Spinal cord (tissue), 10 donors: ENCODE measurements around the gene CYB561D1. TPM values are rescaled to one million over a fixed set of nuclear protein-coding genes. Genes with fewer than 3 reads are reported as not detected.
"Not testable (repeated sequence)": the region's sequence is repeated elsewhere in the genome, so short reads cannot be mapped to it uniquely, and the experiment has no call there.

Experiments used
- DNase-seq, 6 donors: peaks; one replicate each; pipeline versions ENCODE4 v3.0.0 to v3.0.0-alpha.2; 2013 to 2015; ENCODE audit warnings: low spot score in 6 of 6, low read depth in 4 of 6
- H3K27ac ChIP-seq: one replicate; pipeline ENCODE4 v1.5.1; 2013; ENCODE audit warnings: low read depth, low read length, control low read depth
- H3K27me3 ChIP-seq: one replicate; pipeline ENCODE4 v1.6.1; 2013; ENCODE audit warnings: low read length; ENCODE audit not compliant: control insufficient read depth, insufficient read depth
- H3K36me3 ChIP-seq: one replicate; pipeline ENCODE4 v1.6.1; 2013; ENCODE audit warnings: low read length; ENCODE audit not compliant: control insufficient read depth, insufficient read depth
- H3K4me1 ChIP-seq: one replicate; pipeline ENCODE4 v1.6.1; 2013; ENCODE audit warnings: low read length; ENCODE audit not compliant: control insufficient read depth, insufficient read depth
- H3K4me3 ChIP-seq: one replicate; pipeline ENCODE4 v1.5.1; 2013; ENCODE audit warnings: low read depth, low read length, control low read depth
- H3K9me3 ChIP-seq: one replicate; pipeline ENCODE4 v1.6.1; 2013; ENCODE audit warnings: low read length; ENCODE audit not compliant: control insufficient read depth, insufficient read depth
- WGBS: methylation state at CpG from one replicate; pipeline ENCODE4 v1.1.5; 2013; ENCODE audit warnings: missing lambda C conversion rate; ENCODE audit not compliant: insufficient coverage; 5-methylcytosine and 5-hydroxymethylcytosine counted together
- polyA plus RNA-seq, 2 donors: library from polyadenylated mRNA; unstranded; fragments of 120-200 nt; gene quantifications; one replicate each; pipeline ENCODE4 v1.2.1, GENCODE V29; 2013; ENCODE audit not compliant: insufficient read length in 2 of 2
- total RNA-seq, 2 donors: library from RNA; depleted of rRNA in 1 of 2; stranded (reverse); fragments of 120-200 nt in 1 of 2; fragments of >200 nt in 1 of 2; gene quantifications; one replicate each; pipeline versions ENCODE4 v1.2.3 to v1.2.4, GENCODE V29; 2013 to 2014
- donor health status: healthy.

Gene CYB561D1
- total and polyA plus RNA-seq, 4 donors, result 4.7 to 8.5 (median 6.8) TPM

DNA sequence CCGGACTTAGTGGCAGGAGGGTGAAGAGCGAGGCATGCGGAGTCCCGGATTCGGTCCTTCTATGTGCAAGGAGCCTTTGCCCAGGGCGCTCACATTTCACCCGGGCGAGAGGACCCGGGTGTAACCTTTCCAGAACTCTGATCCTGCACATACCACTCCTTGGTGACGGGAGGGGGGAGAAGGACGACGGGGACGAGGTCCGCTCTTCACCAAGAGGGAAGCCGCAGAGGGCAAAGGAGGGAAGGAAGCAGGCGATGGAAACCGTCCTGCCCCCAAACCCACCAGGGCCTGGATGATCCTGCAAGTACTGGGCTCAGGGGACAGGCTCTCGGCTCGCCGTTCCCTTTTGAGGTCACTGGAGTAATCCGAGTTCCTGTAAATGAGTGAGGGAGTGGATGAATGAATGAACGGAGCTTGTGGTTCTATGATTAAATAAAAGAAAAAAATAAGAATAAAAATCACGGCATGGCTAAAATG lies 26.6 kb upstream of the CYB561D1 start:
- DNase-seq, result no peak
- Histone ChIP-seq H3K27me3 (peaks cover 86% of the 10 kb centered on the region), H3K27ac (no peak overlapping the region), H3K4me1 (peaks cover 17% of the 10 kb centered on the region), H3K9me3 (no peaks in the 10 kb centered on the region), H3K4me3 (no peak overlapping the region), H3K36me3 (no peaks in the 10 kb centered on the region)
- 15% methylated on average over 16 of the region's 23 CpGs for WGBS

DNA sequence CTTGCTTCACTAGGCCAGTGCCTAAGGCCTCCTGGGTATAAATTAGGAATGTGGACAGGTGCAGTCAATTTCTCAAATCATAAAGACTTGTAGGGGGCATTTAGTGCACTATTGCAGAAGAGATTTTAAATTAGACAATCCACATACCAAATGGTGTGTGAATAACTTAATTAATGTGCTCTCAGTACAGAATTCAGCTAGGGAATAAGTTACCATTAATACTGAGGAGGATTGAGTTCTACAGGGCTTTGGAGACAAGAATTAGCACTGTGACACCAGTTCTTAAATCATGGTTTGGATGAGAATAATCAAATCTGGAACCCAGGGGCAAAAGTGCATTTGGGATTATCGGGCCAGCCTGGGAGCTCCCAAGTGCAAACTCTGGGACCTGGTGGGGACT lies 25.8 kb upstream of the CYB561D1 start:
- Histone ChIP-seq H3K36me3 (no peaks in the 10 kb centered on the region), H3K4me3 (no peak overlapping the region), H3K9me3 (no peaks in the 10 kb centered on the region), H3K4me1 (peaks cover 17% of the 10 kb centered on the region), H3K27ac (no peak overlapping the region), H3K27me3 (peaks cover 79% of the 10 kb centered on the region)
- no peak for DNase-seq
- WGBS, result 80% methylated on average over 1 of the region's 1 CpG

DNA sequence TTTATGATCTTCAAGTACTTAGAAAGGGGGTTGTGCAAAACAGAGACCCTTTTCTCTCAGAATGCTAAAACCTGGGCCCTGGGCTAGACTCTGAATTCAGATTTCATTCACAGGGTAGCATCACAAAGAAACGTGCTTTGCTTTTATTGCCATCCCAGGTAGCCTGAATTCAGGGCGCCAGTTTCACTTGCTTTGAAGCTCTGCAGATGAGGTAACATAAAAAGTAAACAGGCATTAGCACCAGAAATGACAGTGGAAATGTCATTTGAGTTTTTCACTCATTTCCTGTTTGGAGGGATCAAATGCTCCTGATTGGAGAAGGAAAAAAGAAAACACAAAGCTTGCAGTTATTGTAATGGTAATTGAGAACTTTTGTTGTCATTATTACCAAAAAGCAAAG lies 25.0 kb upstream of the CYB561D1 start:
- Histone ChIP-seq H3K4me1 (peaks cover 17% of the 10 kb centered on the region), H3K27me3 (peaks cover 73% of the 10 kb centered on the region), H3K4me3 (no peak overlapping the region), H3K9me3 (no peaks in the 10 kb centered on the region), H3K27ac (no peak overlapping the region), H3K36me3 (no peaks in the 10 kb centered on the region)
- DNase-seq, result no peak
- WGBS, result 17% methylated on average over 2 of the region's 2 CpGs

DNA sequence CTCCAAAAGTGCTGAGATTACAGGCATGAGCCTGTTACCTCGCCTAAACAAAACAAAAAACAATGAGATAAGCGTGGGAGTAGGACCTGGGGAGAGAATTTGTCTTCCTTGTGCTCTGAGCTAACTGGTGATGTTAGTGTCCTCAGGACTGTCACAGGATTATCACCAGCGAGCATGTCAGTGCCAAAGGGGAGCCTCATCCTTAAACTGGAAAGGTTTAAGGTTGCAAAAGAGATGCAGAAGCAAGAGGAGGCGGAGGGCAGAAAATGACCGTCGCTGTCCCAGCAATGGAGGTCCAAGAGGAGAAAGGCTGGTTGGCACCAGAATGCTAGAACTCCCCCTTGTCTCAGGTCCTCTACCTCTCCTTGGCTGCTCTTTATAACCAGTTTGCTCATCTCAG lies 23.6 kb upstream of the CYB561D1 start:
- no peak overlapping the region for H3K4me3 ChIP-seq
- 74% methylated on average over 5 of the region's 6 CpGs for WGBS
- H3K4me1 ChIP-seq, result peaks cover 17% of the 10 kb centered on the region
- no peaks in the 10 kb centered on the region for H3K9me3 ChIP-seq
- H3K36me3 ChIP-seq, result no peaks in the 10 kb centered on the region
- H3K27ac ChIP-seq, result no peak overlapping the region
- no peak for DNase-seq
- H3K27me3 ChIP-seq, result peaks cover 62% of the 10 kb centered on the region

DNA sequence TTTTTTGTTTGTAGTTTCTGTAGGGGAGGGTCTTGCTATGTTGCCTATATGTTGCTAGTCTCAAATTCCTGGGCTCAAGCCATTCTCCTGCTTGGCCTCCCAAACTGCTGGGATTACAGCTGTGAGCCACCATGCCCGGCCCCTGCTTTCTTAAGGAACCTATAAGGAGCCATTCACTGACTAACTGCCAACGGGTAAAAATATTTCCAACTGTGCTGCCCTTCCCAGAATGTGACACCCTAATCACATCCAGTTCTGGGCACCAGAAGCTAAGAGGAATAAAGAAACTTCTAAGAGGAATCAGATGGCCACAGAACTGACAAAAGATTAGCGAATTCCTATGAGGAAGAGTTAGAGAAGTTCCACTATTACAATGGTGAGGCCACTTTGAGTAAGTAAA lies 21.1 kb upstream of the CYB561D1 start:
- H3K4me3 ChIP-seq, result no peak overlapping the region
- H3K36me3 ChIP-seq, result no peaks in the 10 kb centered on the region
- no peak for DNase-seq
- peaks cover 49% of the 10 kb centered on the region for H3K27me3 ChIP-seq
- WGBS, result 75% methylated on average over 1 of the region's 3 CpGs
- no peak overlapping the region for H3K27ac ChIP-seq
- no peaks in the 10 kb centered on the region for H3K9me3 ChIP-seq
- no peaks in the 10 kb centered on the region for H3K4me1 ChIP-seq

DNA sequence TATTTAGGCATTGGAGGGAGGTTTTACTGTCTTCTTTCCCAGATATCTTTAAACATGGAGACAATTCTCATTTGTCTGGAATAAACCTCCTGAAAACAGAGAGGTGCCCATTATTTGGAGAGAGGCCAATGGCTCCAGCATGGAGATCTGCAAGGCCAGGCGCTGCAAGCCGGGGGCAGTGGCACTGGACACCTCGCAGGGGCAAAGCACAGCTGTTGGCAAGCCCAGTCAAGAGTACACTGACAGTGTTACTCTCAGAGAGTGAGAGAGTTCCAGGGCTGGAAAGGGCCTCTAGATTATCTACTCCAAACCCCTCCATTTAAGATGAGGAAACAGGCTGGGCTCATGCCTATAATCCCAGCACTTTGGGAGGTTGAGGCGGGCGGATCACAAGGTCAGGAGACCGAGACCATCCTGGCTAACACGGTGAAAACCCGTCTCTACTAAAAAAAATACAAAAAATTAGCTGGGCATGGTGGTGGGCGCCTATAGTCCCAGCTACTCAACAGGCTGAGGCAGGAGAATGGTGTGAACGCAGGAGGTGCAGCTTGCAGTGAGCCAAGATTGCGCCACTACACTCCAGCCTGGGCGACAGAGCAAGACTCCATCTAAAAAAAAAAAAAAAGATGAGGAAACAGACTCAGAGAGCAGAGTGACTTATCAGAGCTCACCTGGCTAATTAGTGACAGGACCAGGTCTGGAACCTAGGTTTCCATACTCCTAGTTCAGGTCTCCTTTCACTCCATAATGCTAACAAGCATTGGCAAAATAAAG lies 20.4 kb upstream of the CYB561D1 start:
- not testable (repeated sequence) for H3K27ac ChIP-seq, DNase-seq, H3K36me3 ChIP-seq, H3K9me3 ChIP-seq, H3K4me3 ChIP-seq, H3K4me1 ChIP-seq
- WGBS, result 89% methylated on average over 5 of the region's 12 CpGs
- H3K27me3 ChIP-seq, result peaks cover 47% of the 10 kb centered on the region

DNA sequence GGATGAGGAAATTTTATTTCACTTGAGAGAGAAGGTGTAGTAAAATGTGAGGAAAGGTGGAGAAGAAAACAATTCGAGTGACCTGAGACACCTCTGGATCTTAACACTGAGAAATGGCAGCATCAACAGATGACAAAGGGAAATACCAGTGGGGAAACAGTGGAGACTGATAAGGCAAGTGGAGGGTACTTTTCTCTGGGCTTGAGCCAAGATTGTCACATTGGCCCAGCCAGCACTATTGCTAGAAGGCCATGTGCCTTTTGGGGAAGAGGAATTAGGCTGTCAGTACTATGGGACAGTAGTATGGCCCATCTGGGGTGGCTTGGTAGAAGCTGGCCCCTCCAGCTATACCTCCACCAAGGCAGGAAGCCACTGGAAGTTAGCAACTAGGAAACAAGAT lies 19.2 kb upstream of the CYB561D1 start:
- DNase-seq, result no peak
- Histone ChIP-seq H3K4me3 (no peak overlapping the region), H3K27me3 (peaks cover 42% of the 10 kb centered on the region), H3K27ac (no peak overlapping the region), H3K36me3 (no peaks in the 10 kb centered on the region), H3K4me1 (no peaks in the 10 kb centered on the region), H3K9me3 (no peaks in the 10 kb centered on the region)
- WGBS, result 93% methylated on average over 1 of the region's 1 CpG

DNA sequence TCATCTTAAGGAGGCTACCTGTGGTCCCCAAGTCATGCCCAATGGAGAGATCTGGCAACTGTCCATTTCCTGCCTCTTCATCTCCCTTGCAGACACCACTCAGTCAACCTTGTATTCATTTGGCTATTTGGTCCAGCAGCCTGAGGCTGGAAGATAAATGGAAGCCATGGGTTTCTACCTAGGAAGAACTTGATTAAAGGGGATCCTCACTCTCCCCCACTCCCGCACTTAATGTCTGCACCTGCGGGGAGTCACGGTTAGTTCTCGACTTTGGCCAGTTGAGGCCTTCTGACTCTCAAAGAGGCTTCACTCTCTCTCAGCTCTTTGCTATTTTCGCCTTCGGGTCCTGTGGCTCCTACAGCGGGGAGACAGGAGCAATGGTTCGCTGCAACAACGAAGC lies 18.6 kb upstream of the CYB561D1 start:
- Histone ChIP-seq H3K4me1 (no peaks in the 10 kb centered on the region), H3K9me3 (no peaks in the 10 kb centered on the region), H3K36me3 (no peaks in the 10 kb centered on the region), H3K27me3 (peaks cover 37% of the 10 kb centered on the region), H3K27ac (no peak overlapping the region), H3K4me3 (no peak overlapping the region)
- DNase-seq, result no peak
- 83% methylated on average over 9 of the region's 9 CpGs for WGBS

DNA sequence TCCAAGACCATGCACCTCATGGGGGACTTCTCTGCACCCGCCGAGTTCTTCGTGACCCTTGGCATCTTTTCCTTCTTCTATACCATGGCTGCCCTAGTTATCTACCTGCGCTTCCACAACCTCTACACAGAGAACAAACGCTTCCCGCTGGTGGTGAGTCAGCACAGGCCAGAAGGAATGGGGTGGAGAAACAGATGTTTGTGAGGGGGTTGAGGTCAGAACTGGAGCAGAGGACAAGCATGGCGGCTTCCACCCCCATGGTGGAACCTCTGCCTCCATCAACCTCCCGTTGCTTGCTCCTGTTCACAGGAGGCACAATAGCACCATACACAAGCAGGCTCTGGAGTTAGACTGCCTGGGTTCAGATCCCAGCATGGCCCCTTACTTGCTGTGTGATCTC lies 17.1 kb upstream of the CYB561D1 start:
- H3K36me3 ChIP-seq, result no peaks in the 10 kb centered on the region
- WGBS, result no CpG with 5 or more reads among the region's 8 CpGs
- H3K9me3 ChIP-seq, result no peaks in the 10 kb centered on the region
- no peak overlapping the region for H3K27ac ChIP-seq
- H3K27me3 ChIP-seq, result peaks cover 22% of the 10 kb centered on the region
- H3K4me3 ChIP-seq, result no peak overlapping the region
- H3K4me1 ChIP-seq, result peaks cover 3% of the 10 kb centered on the region
- DNase-seq, result no peak

DNA sequence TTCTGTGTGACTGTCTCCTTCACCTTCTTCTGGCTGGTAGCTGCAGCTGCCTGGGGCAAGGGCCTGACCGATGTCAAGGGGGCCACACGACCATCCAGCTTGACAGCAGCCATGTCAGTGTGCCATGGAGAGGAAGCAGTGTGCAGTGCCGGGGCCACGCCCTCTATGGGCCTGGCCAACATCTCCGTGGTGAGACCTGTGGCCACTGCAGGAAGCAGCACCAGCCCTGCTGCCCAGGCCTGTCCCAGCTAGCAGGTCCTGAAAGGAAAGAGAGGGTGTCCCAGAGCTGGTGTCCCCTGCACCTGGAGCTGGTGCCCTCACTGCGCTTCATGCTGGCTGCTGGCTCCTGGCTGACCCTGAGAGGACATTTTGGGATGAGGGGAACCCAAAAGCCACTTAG lies 16.1 kb upstream of the CYB561D1 start:
- Histone ChIP-seq H3K27ac (no peak overlapping the region), H3K27me3 (peaks cover 22% of the 10 kb centered on the region)

More for the DNA sequence above, 16.1 kb upstream of the CYB561D1 start:
- Histone ChIP-seq H3K36me3 (no peaks in the 10 kb centered on the region), H3K4me3 (no peak overlapping the region), H3K4me1 (peaks cover 3% of the 10 kb centered on the region), H3K9me3 (no peaks in the 10 kb centered on the region)
- no peak for DNase-seq
- WGBS, result 71% methylated on average over 6 of the region's 6 CpGs
